A549 (cell line): ENCODE data around the gene CD9. TPM values are rescaled to one million over a fixed set of nuclear protein-coding genes. Genes with fewer than 3 reads are reported as not detected.
"Not testable (repeated sequence)": the region's sequence is repeated elsewhere in the genome, so short reads cannot be mapped to it uniquely, and the experiment has no call there.

ENCODE experiments used
- ATAC-seq, 2 experiments: fragments of 200-7000 bp in 1 of 2; fragments of >200 bp in 1 of 2; cut with Nextera tagmentation in 1 of 2; cut with Tn5 transposase in 1 of 2; 3 replicates each; pipeline versions ENCODE4 v1.8.0 to v1.9.1; 2018 to 2020; ENCODE audit warnings: mild to moderate bottlenecking in 1 of 2, moderate library complexity in 1 of 2
- CTCF ChIA-PET: fragments of 300-600 bp; sonication (Branson Sonifier 250); formaldehyde crosslinking; extraction: SDS; loops from one replicate; lab custom pipeline; 2021; ENCODE audit warnings: antibody characterized with exemption, inconsistent platforms; lab: Yijun Ruan, JAX
- POLR2A ChIA-PET: fragments of 350-600 bp; formaldehyde crosslinking; extraction: SDS; loops from one replicate; lab custom pipeline; 2021; ENCODE audit warnings: antibody characterized with exemption, inconsistent platforms; lab: Yijun Ruan, JAX
- DNase-seq, 2 experiments: peaks; one replicate each; pipeline versions ENCODE4 v3.0.0 to v3.0.0-alpha.2; 2011 to 2016; ENCODE audit warnings: low read depth in 1 of 2, low spot score in 1 of 2
- FAIRE-seq: peaks from 2 replicates; lab custom pipeline; 2011; peaks lifted over from hg19 to GRCh38; lab: Jason Lieb, UNC
- H3K27ac ChIP-seq, 2 experiments: fragments of >200 bp; sonication (Bioruptor Twin); formaldehyde crosslinking; 3 replicates each; pipeline ENCODE4 v1.5.1; 2016 to 2017
- H3K4me1 ChIP-seq: fragments of >200 bp; sonication (Bioruptor Twin); formaldehyde crosslinking; 3 replicates; pipeline ENCODE4 v1.6.1; 2016
- H3K4me2 ChIP-seq: fragments of >200 bp; sonication (Bioruptor Twin); formaldehyde crosslinking; 3 replicates; pipeline ENCODE4 v1.6.1; 2016
- H3K4me3 ChIP-seq: fragments of >200 bp; sonication (Bioruptor Twin); formaldehyde crosslinking; 3 replicates; pipeline ENCODE4 v1.5.1; 2016
- H3K9me3 ChIP-seq: fragments of >200 bp; sonication (Bioruptor Twin); formaldehyde crosslinking; 3 replicates; pipeline ENCODE4 v1.6.1; 2016
- BCL3 ChIP-seq: fragments of >200 bp; sonication (Bioruptor Twin); formaldehyde crosslinking; IDR thresholded peaks from 3 replicates; pipeline ENCODE4 v1.6.1; 2016
- BHLHE40 ChIP-seq: IDR thresholded peaks from 2 replicates; pipeline ENCODE4 v1.6.1; 2012; ENCODE audit warnings: low read depth, low read length, inconsistent platforms
- CTCF ChIP-seq: fragments of >200 bp; sonication (Bioruptor Twin); formaldehyde crosslinking; IDR thresholded peaks from 3 replicates; pipeline ENCODE4 v1.5.1; 2016
- FOXS1 ChIP-seq: fragments of 250-450 bp; sonication (Bioruptor Pico); IDR thresholded peaks from 2 replicates; pipeline ENCODE4 v1.5.0; 2020; ENCODE audit warnings: mild to moderate bottlenecking, moderate library complexity
- HEYL ChIP-seq: fragments of 250-450 bp; sonication (Bioruptor Pico); IDR thresholded peaks from 2 replicates; pipeline ENCODE4 v1.8.0; 2021; ENCODE audit warnings: mild to moderate bottlenecking, moderate library complexity
- KDM1A ChIP-seq: fragments of 200-600 bp; sonication (generic); IDR thresholded peaks from 2 replicates; pipeline ENCODE4 v1.6.1; 2016; ENCODE audit warnings: low read depth, mild to moderate bottlenecking
- MAFK ChIP-seq: fragments of 450-650 bp; IDR thresholded peaks from 2 replicates; pipeline ENCODE4 v1.6.1; 2014; ENCODE audit not compliant: partially characterized antibody
- MAZ ChIP-seq: fragments of 150-350 bp; IDR thresholded peaks from 2 replicates; pipeline ENCODE4 v1.6.1; 2014; ENCODE audit warnings: antibody characterized with exemption, low read depth, low read length, borderline replicate concordance
- POLR2AphosphoS2 ChIP-seq: conservative IDR thresholded peaks from 2 replicates; pipeline ENCODE4 v1.6.1; 2012; ENCODE audit warnings: low read length, improper control_type of control experiment, inconsistent platforms
- REST ChIP-seq: fragments of 200-600 bp; sonication (generic); IDR thresholded peaks from 2 replicates; pipeline ENCODE4 v1.6.1; 2016; ENCODE audit warnings: antibody characterized with exemption, mild to moderate bottlenecking, moderate library complexity
- SREBF2 ChIP-seq: fragments of 450-650 bp; IDR thresholded peaks from 2 replicates; pipeline ENCODE4 v1.6.1; 2014; ENCODE audit warnings: mild to moderate bottlenecking, moderate library complexity
- TP53 ChIP-seq: fragments of 250-450 bp; sonication (Bioruptor Pico); IDR thresholded peaks from 2 replicates; pipeline ENCODE4 v1.5.0; 2021; ENCODE audit warnings: mild to moderate bottlenecking, moderate library complexity
- ZC3H11A ChIP-seq: fragments of 450-650 bp; IDR thresholded peaks from 2 replicates; pipeline ENCODE4 v1.6.1; 2014; ENCODE audit warnings: antibody characterized with exemption, mild to moderate bottlenecking
- ZNF302 ChIP-seq: fragments of 250-450 bp; sonication (Bioruptor Pico); IDR thresholded peaks from 2 replicates; pipeline ENCODE4 v1.9.0; 2021; ENCODE audit warnings: inconsistent platforms, mild to moderate bottlenecking, moderate library complexity
- ZSCAN20 ChIP-seq: fragments of 250-450 bp; sonication (Bioruptor Pico); IDR thresholded peaks from 2 replicates; pipeline ENCODE4 v1.8.0; 2022; ENCODE audit warnings: mild to moderate bottlenecking, moderate library complexity
- WGBS: methylation state at CpG from one replicate; pipeline ENCODE4 v1.1.6; 2017; ENCODE audit errors: missing lambda C conversion rate; 5-methylcytosine and 5-hydroxymethylcytosine counted together
- polyA plus RNA-seq, 4 experiments: library from polyadenylated mRNA; depleted of rRNA in 3 of 4; stranded (reverse); fragments of >200 nt; fragmentation: RNase III in 1 of 4; extraction: RNeasy Plus Mini Kit Qiagen cat#74134 plus additional on column Dnase treatment in 1 of 4; gene quantifications; 2 replicates in 3 of 4; 3 replicates in 1 of 4; pipeline ENCODE4 v1.2.3, GENCODE V29; 2011 to 2017

CD9 gene
- polyA plus RNA-seq, 2 of the 4 experiments (the other 2 are of a cell fraction): 116 to 185 TPM

- TF ChIP-seq BCL3: no peak
Measured at GRCh38 chr12:6154730-6155459, 45.3 kb upstream of the CD9 start (continued).

- no peak for FAIRE-seq
- Histone ChIP-seq H3K4me1 (no peaks in the 10 kb centered on the region), H3K4me2 (no peak overlapping the region), H3K9me3 (no peaks in the 10 kb centered on the region), H3K27ac (no peak overlapping the region), H3K4me3 (no peak overlapping the region)
- no peak for DNase-seq
- ATAC-seq: no peak
- 77% methylated on average over 4 of the region's 4 CpGs for WGBS
- ChIA-PET CTCF (no interaction called here), POLR2A (no interaction called here)
- TF ChIP-seq ZSCAN20: no peak
Measured at GRCh38 chr12:6157482-6157881, 42.7 kb upstream of the CD9 start.

GRCh38 chr12:6158255-6158654, 41.9 kb upstream of the CD9 start:
- Histone ChIP-seq H3K4me3 (no peak overlapping the region), H3K4me2 (no peak overlapping the region), H3K9me3 (no peaks in the 10 kb centered on the region), H3K4me1 (no peaks in the 10 kb centered on the region), H3K27ac (no peak overlapping the region)
- no peak for ATAC-seq
- CTCF ChIA-PET: no interaction called here
- no peak for FAIRE-seq
- TF ChIP-seq SREBF2 (no peak), FOXS1 (no peak), BHLHE40 (no peak), TP53 (CRISPR knock-in tag) (no peak), ZNF302 (CRISPR knock-in tag) (no peak), ZC3H11A (no peak), HEYL (CRISPR knock-in tag) (no peak), REST (no peak), MAZ (no peak), KDM1A (no peak)
- DNase-seq: no peak
- POLR2A ChIA-PET: no interaction called here
- WGBS: 47% methylated on average over 4 of the region's 4 CpGs

- H3K27ac ChIP-seq: no peak overlapping the region
- CTCF ChIA-PET: no interaction called here
- H3K4me1 ChIP-seq: no peaks in the 10 kb centered on the region
- no peak overlapping the region for H3K4me2 ChIP-seq
- no peak overlapping the region for H3K4me3 ChIP-seq
- WGBS: 90% methylated on average over 11 of the region's 11 CpGs
- POLR2A ChIA-PET: no interaction called here
- TF ChIP-seq CTCF (no peak), POLR2AphosphoS2 (no peak), ZC3H11A (no peak), MAFK (no peak)
- H3K9me3 ChIP-seq: no peaks in the 10 kb centered on the region
- FAIRE-seq: no peak
- no peak for ATAC-seq
- DNase-seq: no peak
Measured at GRCh38 chr12:6158749-6159148, 41.5 kb upstream of the CD9 start.

GRCh38 chr12:6159166-6160011, 40.8 kb upstream of the CD9 start:
- DNase-seq, H3K27ac ChIP-seq, FAIRE-seq, POLR2A ChIA-PET, H3K4me1 ChIP-seq, ATAC-seq, H3K4me2 ChIP-seq, H3K4me3 ChIP-seq, H3K9me3 ChIP-seq: not testable (repeated sequence)
- 91% methylated on average over 38 of the region's 50 CpGs for WGBS
- CTCF ChIA-PET: interaction anchor here (1.7 kb wide), 1 partner anchor 91 kb away, joined by 4 read pairs; no protein-coding TSS in a partner anchor

- H3K27ac ChIP-seq, ATAC-seq, POLR2A ChIA-PET, FAIRE-seq, H3K4me3 ChIP-seq, H3K4me1 ChIP-seq, H3K9me3 ChIP-seq, H3K4me2 ChIP-seq, DNase-seq: not testable (repeated sequence)
- 88% methylated on average over 19 of the region's 19 CpGs for WGBS
- CTCF ChIA-PET: interaction anchor here (1.7 kb wide), 1 partner anchor 92 kb away, joined by 4 read pairs; no protein-coding TSS in a partner anchor
Measured at GRCh38 chr12:6160049-6160649, 40.1 kb upstream of the CD9 start.
